ENCODE data around the gene THUMPD2. TPM values are rescaled to one million over a fixed set of nuclear protein-coding genes. Genes with fewer than 3 reads are reported as not detected.

THUMPD2 gene
- total RNA-seq, 1 experiment from 2014 or later = 19.5 TPM

DNA sequence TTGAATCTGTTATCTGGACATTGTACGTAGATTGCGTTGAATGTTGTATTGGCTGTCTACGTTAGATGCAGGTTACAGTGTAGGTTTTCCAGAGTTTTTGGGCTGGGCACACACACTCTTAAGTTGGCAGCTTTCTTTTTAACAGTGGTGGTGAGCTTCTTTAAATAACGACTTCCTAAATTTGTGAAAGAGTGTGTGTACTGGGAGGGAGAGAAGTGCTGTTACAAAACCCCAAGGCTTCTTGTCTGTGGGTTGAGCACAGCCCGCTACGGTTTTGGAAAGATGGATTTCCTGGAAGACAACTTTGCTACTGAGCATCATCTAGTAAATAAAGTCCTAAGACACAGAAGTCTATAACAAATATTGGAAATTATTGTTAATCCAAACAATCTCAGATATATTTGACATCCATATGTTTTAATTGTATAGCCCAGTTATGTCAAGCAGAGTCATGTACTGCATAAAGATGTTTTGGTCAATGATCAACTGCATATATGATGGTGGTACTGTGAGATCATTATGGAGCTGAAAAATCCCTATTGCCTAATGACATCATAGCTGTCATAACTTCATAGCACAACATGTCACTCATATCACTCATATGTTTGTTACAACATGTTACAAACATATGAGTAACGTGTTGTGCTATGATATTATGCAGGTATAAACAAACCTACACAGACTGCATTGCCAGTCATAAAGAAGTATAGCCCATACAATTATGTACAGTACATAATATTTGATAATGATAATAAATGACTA is 7.9 kb upstream of the THUMPD2 start:
- H2BK5ac ChIP-seq (ENCODE audit: insufficient read length, low read length) = no peak overlapping the region
- no peak overlapping the region for H4K8ac ChIP-seq (replicated peaks; ENCODE audit: insufficient read length, low read depth, low read length)
- H2BK120ac ChIP-seq (ENCODE audit: low read depth, low read length, poor library complexity, severe bottlenecking) = no peak overlapping the region
- WGBS (ENCODE audit: extremely low coverage, insufficient read length, low lambda C conversion rate) = no CpG with 5 or more reads among the region's 7 CpGs
- H3K79me2 ChIP-seq (ENCODE audit: insufficient read depth, low read length) = no peaks in the 10 kb centered on the region
- H3K18ac ChIP-seq (ENCODE audit: insufficient read length, low read depth, low read length) = no peak overlapping the region
- no peak overlapping the region for H2BK15ac ChIP-seq (ENCODE audit: low read depth, low read length)
- H2BK12ac ChIP-seq (ENCODE audit: insufficient read length, low read depth, low read length) = no peak overlapping the region
- no peak overlapping the region for H4K5ac ChIP-seq (ENCODE audit: insufficient read length, low read depth, low read length)
- H3K9ac ChIP-seq (ENCODE audit: extremely low read depth, insufficient read length, low read length) = no peak overlapping the region
- H3K27ac ChIP-seq (ENCODE audit: insufficient read length, low read depth, low read length) = no peak overlapping the region
- H3K9me3 Mint-ChIP-seq = peaks cover 28% of the 10 kb centered on the region in 2 experiments
- H4K91ac ChIP-seq (ENCODE audit: insufficient read length, low read depth, low read length) = no peak overlapping the region
- H3K36me3 Mint-ChIP-seq (ENCODE audit: insufficient read depth in 1 of 3, low read depth in 3 of 3) = peaks cover 22 to 28% (median 25%) of the 10 kb centered on the region in 3 experiments
- H3K27ac Mint-ChIP-seq = no peak overlapping the region
- no peak overlapping the region for H3K23ac ChIP-seq (ENCODE audit: insufficient read length, low read depth, low read length)
- H3K27me3 ChIP-seq (ENCODE audit: insufficient read depth, low read length) = no peaks in the 10 kb centered on the region
- no peak overlapping the region for H3K14ac ChIP-seq (ENCODE audit: insufficient read depth, low read length)
- H3K79me1 ChIP-seq (ENCODE audit: insufficient read depth, low read depth, low read length, poor library complexity, severe bottlenecking) = no peaks in the 10 kb centered on the region
- no peak for TF ChIP-seq CTCF (conservative IDR thresholded peaks at IDR 0.05)
- no peaks in the 10 kb centered on the region; the same call in 1 of the 2 replicates for H3K27me3 Mint-ChIP-seq (ENCODE audit: low read depth)
- no peaks in the 10 kb centered on the region for H4K20me1 ChIP-seq (ENCODE audit: control insufficient read depth, insufficient read depth, insufficient read length)
- no peaks in the 10 kb centered on the region for H3K4me1 ChIP-seq (ENCODE audit: insufficient read depth, low read length)
- no peak overlapping the region for H2AK5ac ChIP-seq (ENCODE audit: insufficient read length, low read length)
- H3K56ac ChIP-seq (ENCODE audit: insufficient read length, low read depth, low read length) = no peak overlapping the region
- H3K4me3 Mint-ChIP-seq = no peak overlapping the region
- H3T11ph ChIP-seq (ENCODE audit: low read length) = no peak overlapping the region
- H3K23me2 ChIP-seq (ENCODE audit: insufficient read length, low read depth, low read length, poor library complexity, severe bottlenecking) = no peaks in the 10 kb centered on the region
- no peak overlapping the region for H2BK20ac ChIP-seq (ENCODE audit: low read depth, low read length, poor library complexity, severe bottlenecking)
- H3K4me2 ChIP-seq (ENCODE audit: insufficient read depth, insufficient read length, low read length) = no peak overlapping the region
- H3K4ac ChIP-seq (ENCODE audit: low read depth, low read length) = no peak overlapping the region
- no peak overlapping the region for H2AFZ ChIP-seq (ENCODE audit: low read length)
- H3K4me1 Mint-ChIP-seq = peaks cover 11 to 14% of the 10 kb centered on the region in 2 experiments
- peaks cover 8% of the 10 kb centered on the region for H3K9me3 ChIP-seq (ENCODE audit: control insufficient read depth, low read depth, low read length)
- no peak for DNase-seq

Measured in H9 (cell line).